ENCODE results near the gene PARM1. TPM values are rescaled to one million over a fixed set of nuclear protein-coding genes. Genes with fewer than 3 reads are reported as not detected.

Gene PARM1
- total and polyA plus RNA-seq, 9 of the 15 experiments (the other 6 are each of a cell fraction or from before 2014, with no cell fraction given), result 0.07 TPM; not detected in 8

DNA sequence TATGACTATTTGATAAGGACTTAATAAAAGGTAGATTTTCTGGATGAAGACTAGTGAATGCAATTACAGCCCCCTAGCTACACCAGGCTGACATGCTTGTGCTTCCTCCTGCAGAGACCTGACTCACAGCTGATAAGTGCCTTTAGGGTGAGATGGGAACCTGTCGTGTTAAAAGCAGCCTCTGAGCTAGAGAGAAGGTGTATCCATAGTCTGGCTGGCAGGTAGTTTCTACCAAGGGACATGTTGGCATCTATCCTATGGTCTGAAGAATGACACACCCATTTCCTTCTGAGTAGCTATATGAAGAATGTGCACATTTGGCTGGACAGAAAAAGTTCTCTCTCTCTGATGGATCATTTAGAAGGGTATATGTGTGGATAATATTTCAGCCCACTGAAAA is 64.1 kb downstream of the PARM1 start (continued):
- TF ChIP-seq, protein P1, sequence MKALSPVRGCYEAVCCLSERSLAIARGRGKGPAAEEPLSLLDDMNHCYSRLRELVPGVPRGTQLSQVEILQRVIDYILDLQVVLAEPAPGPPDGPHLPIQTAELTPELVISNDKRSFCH (CRISPR knock-in tag; IDR thresholded peaks at IDR 0.05), result no peak
- TF ChIP-seq, protein P1 (tag; IDR thresholded peaks at IDR 0.05), result no peak
- TF ChIP-seq SMARCA4 (IDR thresholded peaks at IDR 0.05) (no peak), PTBP1 (IDR thresholded peaks at IDR 0.05; ENCODE audit: low read depth, low read length) (no peak), RFX5 (IDR thresholded peaks at IDR 0.05; ENCODE audit: low read depth, low read length) (no peak), STAT5A (IDR thresholded peaks at IDR 0.05; ENCODE audit: borderline replicate concordance, low read length) (no peak), KDM2B (CRISPR knock-in tag; IDR thresholded peaks at IDR 0.05) (no peak), TAF1 (IDR thresholded peaks at IDR 0.05; ENCODE audit: control insufficient read depth, extremely low read depth, insufficient read depth, low read length, severe bottlenecking) (no peak), E2F3 (CRISPR knock-in tag; IDR thresholded peaks at IDR 0.05) (no peak), ZNF436 (CRISPR knock-in tag; IDR thresholded peaks at IDR 0.05) (no peak)
- TF ChIP-seq, protein P2, sequence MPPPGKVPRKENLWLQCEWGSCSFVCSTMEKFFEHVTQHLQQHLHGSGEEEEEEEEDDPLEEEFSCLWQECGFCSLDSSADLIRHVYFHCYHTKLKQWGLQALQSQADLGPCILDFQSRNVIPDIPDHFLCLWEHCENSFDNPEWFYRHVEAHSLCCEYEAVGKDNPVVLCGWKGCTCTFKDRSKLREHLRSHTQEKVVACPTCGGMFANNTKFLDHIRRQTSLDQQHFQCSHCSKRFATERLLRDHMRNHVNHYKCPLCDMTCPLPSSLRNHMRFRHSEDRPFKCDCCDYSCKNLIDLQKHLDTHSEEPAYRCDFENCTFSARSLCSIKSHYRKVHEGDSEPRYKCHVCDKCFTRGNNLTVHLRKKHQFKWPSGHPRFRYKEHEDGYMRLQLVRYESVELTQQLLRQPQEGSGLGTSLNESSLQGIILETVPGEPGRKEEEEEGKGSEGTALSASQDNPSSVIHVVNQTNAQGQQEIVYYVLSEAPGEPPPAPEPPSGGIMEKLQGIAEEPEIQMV (tag; conservative IDR thresholded peaks at IDR 0.05; ENCODE audit: low read depth), result no peak
- TF ChIP-seq, protein P3, sequence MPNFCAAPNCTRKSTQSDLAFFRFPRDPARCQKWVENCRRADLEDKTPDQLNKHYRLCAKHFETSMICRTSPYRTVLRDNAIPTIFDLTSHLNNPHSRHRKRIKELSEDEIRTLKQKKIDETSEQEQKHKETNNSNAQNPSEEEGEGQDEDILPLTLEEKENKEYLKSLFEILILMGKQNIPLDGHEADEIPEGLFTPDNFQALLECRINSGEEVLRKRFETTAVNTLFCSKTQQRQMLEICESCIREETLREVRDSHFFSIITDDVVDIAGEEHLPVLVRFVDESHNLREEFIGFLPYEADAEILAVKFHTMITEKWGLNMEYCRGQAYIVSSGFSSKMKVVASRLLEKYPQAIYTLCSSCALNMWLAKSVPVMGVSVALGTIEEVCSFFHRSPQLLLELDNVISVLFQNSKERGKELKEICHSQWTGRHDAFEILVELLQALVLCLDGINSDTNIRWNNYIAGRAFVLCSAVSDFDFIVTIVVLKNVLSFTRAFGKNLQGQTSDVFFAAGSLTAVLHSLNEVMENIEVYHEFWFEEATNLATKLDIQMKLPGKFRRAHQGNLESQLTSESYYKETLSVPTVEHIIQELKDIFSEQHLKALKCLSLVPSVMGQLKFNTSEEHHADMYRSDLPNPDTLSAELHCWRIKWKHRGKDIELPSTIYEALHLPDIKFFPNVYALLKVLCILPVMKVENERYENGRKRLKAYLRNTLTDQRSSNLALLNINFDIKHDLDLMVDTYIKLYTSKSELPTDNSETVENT (CRISPR knock-in tag; IDR thresholded peaks at IDR 0.05), result no peak
- TF ChIP-seq, protein P4, sequence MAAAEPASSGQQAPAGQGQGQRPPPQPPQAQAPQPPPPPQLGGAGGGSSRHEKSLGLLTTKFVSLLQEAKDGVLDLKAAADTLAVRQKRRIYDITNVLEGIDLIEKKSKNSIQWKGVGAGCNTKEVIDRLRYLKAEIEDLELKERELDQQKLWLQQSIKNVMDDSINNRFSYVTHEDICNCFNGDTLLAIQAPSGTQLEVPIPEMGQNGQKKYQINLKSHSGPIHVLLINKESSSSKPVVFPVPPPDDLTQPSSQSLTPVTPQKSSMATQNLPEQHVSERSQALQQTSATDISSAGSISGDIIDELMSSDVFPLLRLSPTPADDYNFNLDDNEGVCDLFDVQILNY (CRISPR knock-in tag; IDR thresholded peaks at IDR 0.05), result no peak
